ENCODE results near the gene ERI3.

The ERI3 gene

GRCh38 chr1:44275991-44276405 is 79.1 kb downstream of the ERI3 start:
- CTCF ChIA-PET, result interaction anchor here (0.7 kb wide), 1 partner anchor 11 kb away, joined by 3 read pairs; no protein-coding TSS in a partner anchor
- POLR2A ChIA-PET (ENCODE audit: low non-redundant PET), result no interaction called here
- no peak overlapping the region for H3K27ac ChIP-seq
- DNase-seq (ENCODE audit: low spot score), result no peak
- no peak for TF ChIP-seq CTCF (conservative IDR thresholded peaks at IDR 0.05; ENCODE audit: low read depth)

- DNase-seq (ENCODE audit: low spot score), result no peak
- ChIA-PET CTCF (interaction anchor here (0.7 kb wide), 2 partner anchors 10 to 317 kb away, joined by 3 read pairs; no protein-coding TSS in a partner anchor), POLR2A (ENCODE audit: low non-redundant PET) (no interaction called here)
- no peak overlapping the region for H3K27ac ChIP-seq
- no peak for TF ChIP-seq CTCF (conservative IDR thresholded peaks at IDR 0.05; ENCODE audit: low read depth)
Measured at GRCh38 chr1:44275296-44275962, 79.6 kb downstream of the ERI3 start.

GRCh38 chr1:44273560-44274350 is 81.3 kb downstream of the ERI3 start:
- TF ChIP-seq CTCF (conservative IDR thresholded peaks at IDR 0.05; ENCODE audit: low read depth), result no peak
- POLR2A ChIA-PET (ENCODE audit: low non-redundant PET), result no interaction called here
- no peak overlapping the region for H3K27ac ChIP-seq
- CTCF ChIA-PET, result interaction anchor here (0.6 kb wide), 3 partner anchors 9 to 664 kb away, joined by 3 to 4 read pairs (median 3); no protein-coding TSS in a partner anchor
- no peak for DNase-seq (ENCODE audit: low spot score)

GRCh38 chr1:44272992-44273391 is 82.1 kb downstream of the ERI3 start:
- no peak overlapping the region for H3K27ac ChIP-seq
- ChIA-PET CTCF (interaction anchor here (0.6 kb wide), 2 partner anchors 9 to 25 kb away, joined by 3 read pairs; no protein-coding TSS in a partner anchor), POLR2A (ENCODE audit: low non-redundant PET) (no interaction called here)
- no peak for DNase-seq (ENCODE audit: low spot score)
- TF ChIP-seq CTCF (conservative IDR thresholded peaks at IDR 0.05; ENCODE audit: low read depth), result no peak

- DNase-seq (ENCODE audit: low spot score), result no peak
- TF ChIP-seq CTCF (conservative IDR thresholded peaks at IDR 0.05; ENCODE audit: low read depth), result no peak
- POLR2A ChIA-PET (ENCODE audit: low non-redundant PET), result no interaction called here
- CTCF ChIA-PET, result interaction anchor here (0.7 kb wide), 1 partner anchor 20 kb away, joined by 3 read pairs; no protein-coding TSS in a partner anchor
- no peak overlapping the region for H3K27ac ChIP-seq
Measured at GRCh38 chr1:44271646-44272045, 83.4 kb downstream of the ERI3 start.

GRCh38 chr1:44270686-44271628 is 84.1 kb downstream of the ERI3 start:
- ChIA-PET POLR2A (ENCODE audit: low non-redundant PET) (no interaction called here), CTCF (interaction anchor here (0.7 kb wide), 1 partner anchor 19 kb away, joined by 3 read pairs; no protein-coding TSS in a partner anchor)
- TF ChIP-seq CTCF (conservative IDR thresholded peaks at IDR 0.05; ENCODE audit: low read depth), result no peak
- no peak overlapping the region for H3K27ac ChIP-seq
- DNase-seq (ENCODE audit: low spot score), result no peak
